GM18861 (cell line): ENCODE measurements around the gene KCNMB2.
A peak's percentile ranks its signal among the peaks of the same experiment; 100 is the strongest.

Source experiments
- ATAC-seq: cut with Tn5 transposase; IDR thresholded peaks from one replicate; pipeline ENCODE4 v1.9.1; 2021; ENCODE audit not compliant: unreplicated experiment

Gene KCNMB2

DNA sequence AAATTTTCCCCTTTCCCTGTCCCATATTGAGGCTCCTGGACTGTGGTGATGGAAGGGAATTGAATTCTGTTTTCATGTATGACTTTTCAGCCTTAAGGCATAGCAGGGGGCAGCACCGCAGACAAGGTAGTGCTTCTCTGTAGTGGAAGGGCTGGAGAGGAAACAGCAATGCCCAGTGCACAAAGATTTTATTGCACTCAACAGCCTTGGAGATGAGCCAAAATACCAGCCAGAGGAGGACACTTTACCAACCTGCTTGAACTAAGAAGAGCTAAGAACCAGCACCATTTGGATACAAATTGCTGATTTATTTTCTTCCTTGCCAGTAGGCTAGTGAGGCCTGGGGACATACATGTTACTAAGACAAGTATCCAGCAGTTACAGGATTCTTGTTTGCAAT, 98.7 kb downstream of the KCNMB2 start:
- no peak for ATAC-seq

DNA sequence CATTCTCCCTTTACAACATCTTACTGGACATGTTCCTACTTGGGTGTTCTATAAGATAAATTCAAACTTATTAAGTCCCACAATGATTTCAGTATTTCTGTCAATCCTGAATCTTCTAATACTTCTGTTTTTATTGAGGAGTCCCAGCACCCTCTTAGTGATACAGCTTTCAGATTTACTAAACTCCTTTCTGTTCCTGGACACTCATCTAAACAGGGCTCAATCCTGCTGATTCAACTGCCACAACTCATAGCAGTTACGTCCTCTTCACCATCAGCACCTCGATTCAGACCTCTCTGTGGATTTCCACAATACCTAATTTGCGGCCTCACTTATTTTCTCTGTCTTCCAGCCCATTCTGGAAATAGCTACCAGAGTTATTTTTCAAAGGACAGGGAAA, 101.6 kb downstream of the KCNMB2 start:
- no peak for ATAC-seq

DNA sequence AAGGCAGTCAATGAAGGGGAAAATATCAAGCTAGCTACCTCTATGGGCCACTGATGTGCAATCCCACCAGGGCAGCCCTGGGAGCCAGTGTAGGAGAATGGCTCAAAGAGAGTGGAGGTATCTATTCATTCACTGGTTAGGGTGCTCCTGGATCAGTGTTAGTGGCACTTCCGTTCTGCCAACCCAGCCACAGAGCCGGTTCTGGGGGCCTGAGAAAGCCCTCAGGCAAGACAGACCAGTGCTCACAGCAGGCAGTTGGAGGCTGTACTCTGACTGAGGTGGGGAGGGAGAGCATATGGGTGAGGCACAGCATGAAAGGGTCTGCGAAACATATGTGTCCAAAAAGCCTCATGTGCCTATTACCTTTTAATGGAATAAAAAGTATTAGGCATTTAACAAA, 109.3 kb downstream of the KCNMB2 start:
- no peak for ATAC-seq

DNA sequence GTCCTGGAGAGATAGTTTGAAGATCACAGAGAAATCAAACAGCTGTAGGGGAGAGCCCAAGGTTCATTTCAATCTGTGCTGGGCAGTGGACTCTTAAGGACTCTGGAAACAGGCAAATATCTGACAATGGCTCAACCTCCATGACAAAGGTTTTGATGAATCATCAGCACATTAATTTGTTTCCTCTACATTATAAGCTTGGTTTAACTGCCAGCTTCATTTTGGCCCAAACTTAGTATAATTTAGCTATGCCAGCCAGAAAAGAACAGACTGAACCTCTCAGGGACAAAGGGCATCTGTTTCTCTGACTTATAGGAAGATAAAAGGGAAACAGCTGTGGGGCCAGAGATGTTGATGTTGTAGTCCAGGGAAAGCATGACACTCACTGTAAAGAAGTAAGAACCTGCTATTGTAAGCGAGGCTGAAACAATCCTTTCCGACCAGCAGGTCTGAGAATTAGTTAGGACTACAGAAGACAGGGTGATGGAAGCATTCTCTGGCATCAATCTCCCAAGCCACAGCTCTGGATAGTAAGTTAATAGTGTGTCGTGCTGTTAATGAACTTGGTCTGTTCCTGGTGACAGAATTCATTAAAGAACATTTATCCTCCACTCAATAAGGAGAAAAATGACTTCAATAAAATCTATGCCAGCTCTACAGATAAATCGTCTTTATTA, 110.1 kb downstream of the KCNMB2 start:
- no peak for ATAC-seq

DNA sequence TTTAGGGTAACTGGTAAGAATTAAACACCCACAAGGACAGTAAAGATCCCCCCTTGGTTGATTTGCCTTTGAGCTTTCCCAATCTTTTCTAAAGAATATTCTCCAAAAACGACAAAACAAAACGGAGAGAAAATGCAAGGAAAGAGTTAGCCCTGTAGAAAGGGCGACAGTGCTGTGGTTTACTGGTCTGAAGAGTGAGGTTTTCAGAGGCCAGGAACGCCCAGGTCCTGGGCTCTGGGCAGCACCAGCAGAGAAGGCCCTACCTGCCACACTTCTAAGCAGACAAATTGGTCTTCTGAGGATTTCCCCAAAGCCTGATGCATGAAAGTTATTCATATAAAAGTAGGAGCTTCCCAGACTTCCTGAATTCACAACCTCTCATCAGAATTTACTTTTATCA, 119.3 kb downstream of the KCNMB2 start:
- no peak for ATAC-seq

DNA sequence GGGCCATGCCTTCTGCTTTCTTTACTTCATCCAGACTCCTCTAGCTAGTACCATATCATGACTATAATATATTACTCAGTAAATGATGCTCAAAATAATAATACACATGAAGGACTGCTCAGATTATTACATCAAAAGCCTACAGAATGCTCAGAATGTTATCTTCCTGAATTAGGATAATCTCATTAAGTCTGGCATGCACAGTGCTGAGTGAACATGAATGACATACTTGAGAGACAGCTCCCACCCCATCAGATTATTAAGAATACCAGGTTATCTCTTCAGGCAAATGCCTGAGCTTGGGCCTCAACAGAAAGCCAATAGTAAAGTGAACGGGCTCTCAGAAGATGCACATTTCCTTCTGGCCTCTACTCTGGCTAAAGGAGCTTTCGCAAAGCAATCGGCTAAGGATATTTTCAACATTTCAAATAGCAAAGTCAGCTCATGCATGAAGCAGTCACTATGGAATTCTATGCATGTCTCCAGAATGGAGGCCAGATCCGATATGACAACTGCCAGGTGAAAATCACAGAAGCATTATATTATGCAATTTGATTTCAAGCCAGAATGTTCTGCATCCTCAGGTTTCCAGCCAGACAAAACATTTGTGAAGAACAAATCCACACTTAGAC, 122.6 kb downstream of the KCNMB2 start:
- ATAC-seq, result no peak

DNA sequence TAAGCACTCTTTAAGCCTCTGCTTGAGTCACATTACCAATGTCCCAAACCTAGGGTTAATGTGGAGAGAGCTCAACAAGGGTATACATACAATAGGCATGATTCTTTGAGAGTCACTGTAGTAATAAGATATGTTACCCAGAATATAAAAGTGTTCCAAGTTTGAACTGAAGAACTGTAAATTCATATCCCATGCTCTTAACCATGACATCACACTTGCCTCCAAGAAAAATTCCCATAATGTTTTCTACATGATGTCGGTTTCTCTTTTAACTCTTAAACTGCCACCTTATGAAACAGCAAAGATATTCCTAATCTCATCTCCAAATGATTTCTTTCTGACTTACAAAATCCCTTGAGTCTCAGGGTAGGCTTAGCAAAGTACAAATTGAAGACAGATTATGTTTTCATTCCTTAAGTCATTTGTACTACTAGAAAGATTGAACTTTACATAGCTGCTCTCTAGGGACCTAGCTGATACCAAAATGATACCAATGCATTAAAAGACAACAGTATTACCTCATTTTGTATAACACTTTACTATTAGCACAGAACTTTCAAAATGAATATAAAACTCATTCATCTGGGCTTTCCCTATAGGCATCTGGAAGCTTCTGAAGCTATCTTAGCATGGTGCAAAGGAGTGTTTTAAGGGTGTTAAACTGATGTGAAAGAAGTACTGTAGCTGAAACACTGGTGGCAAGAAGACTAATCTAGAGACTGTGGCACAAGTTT, 127.1 kb downstream of the KCNMB2 start:
- ATAC-seq, result peak; percentile 92

DNA sequence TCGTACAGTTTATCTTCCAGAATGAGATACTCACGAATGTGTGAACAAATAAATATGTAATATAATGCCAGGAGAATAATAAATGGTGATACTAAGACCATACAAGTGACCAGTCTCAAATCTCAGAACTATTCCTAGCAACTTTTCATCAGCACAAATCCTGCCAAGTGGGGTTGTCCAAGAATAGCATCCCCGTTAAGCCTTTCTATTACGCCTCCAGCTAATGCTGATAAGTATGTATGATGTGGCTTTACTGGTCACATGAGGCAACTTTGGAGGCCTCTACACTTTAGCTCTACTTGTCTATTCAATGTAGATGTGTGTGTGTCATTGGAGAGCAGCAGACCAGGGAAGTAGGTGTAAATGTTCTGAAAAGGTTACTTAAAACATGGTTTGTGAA, 129.5 kb downstream of the KCNMB2 start:
- ATAC-seq, result no peak

DNA sequence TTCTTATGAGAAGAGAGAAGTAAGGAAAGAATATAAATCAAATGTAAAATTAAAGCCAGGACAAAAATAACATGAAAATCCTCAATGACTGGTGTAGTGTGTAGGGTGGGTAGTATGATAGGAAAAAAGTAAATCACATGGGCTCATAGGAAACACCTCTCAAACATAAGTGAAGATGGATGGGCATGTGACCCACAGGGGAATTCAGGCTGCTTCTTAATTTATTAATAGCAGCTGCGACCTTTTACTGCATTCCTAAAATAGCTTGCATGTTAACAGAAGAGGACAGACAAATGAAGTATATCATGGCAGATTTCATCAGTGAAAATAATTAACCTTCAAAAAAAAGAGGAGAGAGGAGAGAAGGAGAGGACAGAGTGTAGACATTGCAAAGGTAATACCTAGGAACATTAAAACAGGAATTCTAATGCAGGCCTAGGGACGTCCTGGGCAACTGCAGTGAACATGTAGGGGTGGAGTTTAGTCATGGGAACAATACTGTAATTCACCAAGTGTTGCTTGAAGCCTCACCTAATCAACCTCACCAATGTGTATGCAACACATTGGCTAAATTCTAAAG, 132.9 kb downstream of the KCNMB2 start:
- ATAC-seq, result peak; percentile 14

DNA sequence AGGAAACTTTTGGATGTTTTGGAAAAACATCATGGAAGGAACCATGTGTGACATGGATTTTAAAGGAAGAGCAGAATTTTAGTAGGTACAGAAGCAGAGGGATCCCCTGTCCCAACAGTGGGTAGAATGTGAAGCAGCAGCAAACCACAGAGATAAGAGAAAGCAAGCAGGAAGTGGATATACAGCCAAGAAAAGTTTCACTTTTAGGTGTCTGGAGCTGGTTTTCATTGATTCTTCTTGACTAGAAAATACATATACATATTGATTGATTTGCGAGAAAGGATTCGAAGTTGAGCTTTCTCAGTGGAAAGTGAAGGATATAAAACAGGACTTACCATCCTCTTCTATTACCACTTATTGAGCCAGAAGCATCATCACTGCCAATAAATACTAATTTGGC, 133.5 kb downstream of the KCNMB2 start:
- ATAC-seq, result peak; percentile 50

DNA sequence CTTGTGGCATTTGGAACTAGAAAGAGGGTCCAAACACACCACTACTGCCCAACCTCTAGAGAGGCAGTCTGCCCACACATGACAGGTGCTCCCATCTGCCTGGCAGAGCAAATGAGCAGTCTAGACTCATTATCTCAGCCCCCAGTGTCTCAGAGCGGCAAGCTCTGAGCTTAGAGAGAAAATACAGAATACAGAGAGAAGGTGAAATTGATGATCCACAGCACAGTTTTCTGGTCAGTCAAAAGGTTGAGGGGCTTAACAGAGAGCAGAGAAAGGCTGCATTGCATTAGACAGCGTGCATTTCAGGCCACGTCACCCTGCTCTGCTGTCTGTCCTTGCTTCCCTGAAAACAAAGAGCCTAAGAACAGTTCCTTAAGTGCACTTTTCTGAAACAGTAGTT, 135.1 kb downstream of the KCNMB2 start:
- ATAC-seq, result peak; percentile 14

DNA sequence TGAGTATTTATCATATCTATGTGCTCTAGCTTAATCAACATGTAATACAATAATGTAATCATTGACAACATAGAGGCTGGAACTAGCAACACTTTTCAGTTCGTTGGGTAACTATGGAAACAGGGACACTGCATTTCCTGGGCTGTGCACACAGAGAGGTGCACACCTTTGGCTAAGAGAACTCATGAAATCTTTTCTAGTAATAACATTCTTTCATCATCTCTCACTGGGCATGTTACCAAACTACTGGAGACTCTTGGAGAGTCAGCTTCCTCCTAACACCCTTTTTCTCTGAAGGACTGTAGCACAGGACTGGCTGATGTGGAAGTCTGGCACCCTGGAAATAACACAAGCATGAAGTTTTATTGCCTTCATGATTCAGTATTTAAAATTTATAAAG, 135.6 kb downstream of the KCNMB2 start:
- peak; percentile 68 for ATAC-seq

DNA sequence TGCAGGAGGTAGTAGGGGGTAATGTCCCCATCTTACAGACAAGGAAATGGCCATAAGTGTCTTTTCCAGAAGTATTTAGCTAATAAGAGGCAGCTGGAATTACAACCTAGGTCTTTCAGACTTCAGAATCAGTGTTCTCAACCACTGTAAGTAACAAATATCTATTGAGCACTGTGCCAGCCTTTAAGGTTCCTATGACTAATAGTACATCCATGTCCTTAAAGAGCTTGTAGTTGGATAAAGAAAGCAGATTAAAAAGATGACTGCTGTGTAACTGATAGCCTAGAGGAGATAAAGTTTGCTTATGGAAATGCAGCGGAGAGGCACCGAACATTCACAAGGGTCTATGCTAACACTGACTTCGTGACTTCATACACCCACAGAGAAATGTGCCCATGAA, 136.0 kb downstream of the KCNMB2 start:
- no peak for ATAC-seq

DNA sequence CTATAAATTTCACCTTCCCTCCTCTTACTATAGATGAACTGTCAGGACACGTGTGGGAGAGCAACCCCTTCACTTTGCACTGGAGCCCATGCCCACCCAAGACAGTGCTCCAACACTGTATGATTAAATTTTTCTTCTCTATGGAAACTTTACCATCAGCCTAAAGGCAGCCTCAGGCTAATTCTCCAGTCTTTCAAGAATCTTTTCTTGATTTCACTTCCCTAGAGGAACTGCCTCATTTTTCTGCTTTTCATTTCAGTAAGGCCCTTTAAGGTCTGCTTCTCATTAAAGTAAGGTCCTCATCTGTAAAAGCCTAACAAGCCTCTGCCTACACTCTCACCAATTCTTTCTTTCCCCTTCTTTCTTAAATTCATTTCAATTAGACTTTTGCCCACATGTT, 137.3 kb downstream of the KCNMB2 start:
- ATAC-seq, result no peak

DNA sequence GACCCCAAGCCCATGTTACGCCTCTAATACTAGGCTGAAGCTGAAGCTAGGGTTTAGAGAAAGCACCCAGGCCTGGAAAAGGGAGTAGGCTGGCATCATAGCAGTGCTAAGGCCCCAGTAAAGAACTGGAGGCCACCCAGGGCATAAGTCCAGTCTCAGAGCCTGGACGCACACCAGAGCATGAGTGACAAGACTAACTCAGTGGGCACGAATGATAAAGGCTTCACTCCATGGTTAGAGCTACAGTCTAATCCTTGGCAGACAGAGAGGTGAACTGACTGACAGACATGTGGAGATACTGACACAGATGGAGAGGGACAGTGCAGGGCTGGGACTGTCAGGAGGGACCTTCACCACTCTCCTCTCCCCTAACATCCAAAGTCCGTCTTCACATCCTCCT, 139.8 kb downstream of the KCNMB2 start:
- ATAC-seq, result no peak

DNA sequence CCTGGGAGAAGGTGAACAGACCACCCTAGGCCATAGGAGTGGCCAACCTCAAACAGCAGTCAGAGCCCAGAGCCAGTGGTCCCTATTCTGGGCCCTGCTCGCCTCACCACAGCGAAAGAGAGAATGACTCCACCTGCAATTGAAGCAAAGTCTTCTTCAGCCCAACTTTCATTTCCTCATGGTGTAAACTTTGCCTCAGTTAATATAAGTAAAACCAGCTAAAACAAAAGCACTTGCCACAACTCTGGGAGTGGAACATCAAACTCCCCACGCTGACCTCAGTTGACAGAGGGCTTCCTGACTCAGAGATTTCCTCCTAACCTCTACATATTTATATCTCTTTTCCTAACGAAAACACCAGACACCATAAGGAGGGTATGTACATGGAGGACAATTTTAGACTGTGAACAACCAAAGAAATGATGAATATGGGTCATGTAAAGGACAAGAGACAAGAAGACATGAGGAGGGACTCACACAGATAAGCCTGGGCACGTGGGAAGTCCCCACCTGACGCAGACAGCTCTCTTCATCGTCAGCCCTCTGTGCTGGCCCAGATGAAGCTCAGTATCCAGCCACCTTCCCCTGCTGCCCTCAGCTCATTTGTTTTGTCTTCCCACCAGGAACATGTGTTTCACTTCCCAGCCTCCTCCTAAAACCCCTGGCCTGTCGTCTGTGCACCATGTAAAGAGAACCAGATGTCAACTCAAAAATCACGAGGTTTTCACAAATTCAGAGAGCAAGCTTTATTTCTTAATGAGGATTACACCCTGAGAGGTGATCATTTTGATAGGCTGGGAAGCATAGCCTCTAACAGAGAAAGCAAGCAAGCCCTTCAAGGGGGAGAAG, 140.9 kb downstream of the KCNMB2 start:
- ATAC-seq, result peak; percentile 43

DNA sequence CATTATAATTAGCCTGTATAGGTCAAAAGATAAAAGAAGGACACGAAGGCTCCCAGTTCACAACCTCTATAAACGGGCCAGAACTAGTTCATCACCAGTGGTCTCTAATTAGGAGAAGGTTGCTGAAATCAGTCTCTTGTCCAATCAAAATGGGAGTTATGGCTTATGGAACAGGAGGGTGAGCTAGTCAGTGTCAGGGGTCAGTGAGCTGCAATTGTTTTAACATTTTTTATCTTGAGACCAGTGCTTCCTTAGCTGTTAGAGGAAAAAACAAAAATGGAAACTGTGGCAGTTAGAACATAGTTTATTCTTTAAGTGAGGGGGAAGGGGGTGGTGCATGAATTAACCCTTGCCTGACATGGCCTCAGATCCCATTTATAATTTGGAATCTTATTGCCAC, 141.7 kb downstream of the KCNMB2 start:
- no peak for ATAC-seq

DNA sequence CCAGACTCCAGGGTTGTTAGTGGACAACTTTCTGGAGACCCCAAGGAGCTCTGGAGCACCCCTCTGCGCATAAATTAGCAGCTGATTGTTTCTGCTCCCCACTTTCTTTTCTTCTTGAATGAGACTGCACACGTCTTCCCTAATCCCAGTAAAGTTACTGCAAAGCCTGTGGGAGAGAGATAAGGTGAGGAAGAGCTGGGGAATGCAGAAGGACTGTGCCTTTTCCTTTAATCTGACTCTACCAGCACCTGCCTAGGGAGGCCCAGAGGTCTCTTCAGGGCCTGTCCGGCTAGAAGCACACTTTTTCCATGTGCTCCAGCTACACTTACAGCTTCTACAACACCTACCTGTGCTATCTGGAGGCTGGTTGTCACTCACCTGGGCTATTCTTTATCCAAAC, 143.8 kb downstream of the KCNMB2 start:
- ATAC-seq, result no peak

DNA sequence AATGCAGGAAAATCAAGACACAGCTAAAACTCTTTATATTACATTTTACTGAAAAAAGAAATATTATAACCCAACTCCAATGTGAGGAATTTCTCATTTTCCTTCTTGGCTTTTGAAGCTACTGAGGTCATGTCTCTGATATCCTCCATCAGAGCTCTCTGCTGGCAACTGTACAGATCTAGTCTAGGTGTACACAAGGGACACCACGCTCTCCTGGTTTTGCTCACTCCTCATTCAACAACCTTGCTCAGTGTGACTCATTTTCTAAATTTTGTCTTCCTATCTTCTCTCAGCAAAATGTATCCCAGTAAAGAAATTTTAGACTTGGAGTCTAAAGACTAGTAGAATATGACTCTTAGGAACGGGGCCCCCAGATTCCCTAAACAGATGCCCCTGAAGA, 144.3 kb downstream of the KCNMB2 start:
- no peak for ATAC-seq

DNA sequence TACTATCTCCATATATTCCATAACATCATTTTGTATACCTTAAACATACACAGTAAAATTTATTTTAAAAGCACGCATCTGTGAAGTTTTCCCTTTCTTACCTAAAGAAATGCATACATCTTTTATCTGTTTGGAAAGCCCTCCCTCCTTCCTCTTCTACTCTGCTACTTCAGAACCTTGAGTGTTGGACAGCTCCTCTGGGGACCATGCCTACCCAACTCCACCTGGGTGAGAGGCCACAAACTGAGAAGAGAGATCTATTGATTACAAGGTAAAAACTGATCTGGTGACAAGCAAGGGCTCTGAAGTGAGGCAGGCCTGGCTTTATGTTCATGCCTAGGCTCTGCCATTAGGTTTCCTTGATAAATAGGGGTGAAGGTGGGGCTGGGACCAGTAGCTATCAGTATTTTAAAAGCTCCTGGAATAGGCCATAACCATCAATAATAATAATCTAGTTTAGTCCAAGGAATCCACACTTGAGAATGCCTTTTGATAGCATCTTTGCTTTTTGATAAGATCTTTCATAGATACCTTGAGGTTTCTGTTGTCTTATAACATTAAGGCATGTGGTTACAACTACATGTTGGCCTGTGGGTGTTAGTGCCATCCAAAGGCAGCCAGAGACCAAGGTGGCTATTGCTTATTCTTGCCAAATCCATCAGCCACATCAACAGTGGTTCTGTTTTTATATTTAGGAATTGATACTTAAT, 148.8 kb downstream of the KCNMB2 start:
- peak; percentile 61 for ATAC-seq

DNA sequence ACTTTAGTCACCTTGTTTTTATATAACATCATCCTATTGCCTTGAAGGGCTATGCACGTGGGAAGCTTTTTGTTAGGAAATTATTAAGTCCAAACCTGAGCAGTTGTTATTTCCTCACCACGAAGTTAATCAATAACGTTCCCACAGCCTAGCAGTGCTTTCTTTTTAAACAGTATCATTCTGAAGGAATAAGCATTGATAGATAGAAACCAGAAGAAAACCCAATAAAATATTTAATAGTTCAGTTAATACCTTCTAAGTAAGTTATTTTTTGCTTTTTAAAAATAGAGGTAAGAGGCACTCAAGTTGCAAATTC, 149.3 kb downstream of the KCNMB2 start:
- peak; percentile 42 for ATAC-seq
